Ascending aorta (tissue), 2 donors: Measurements from ENCODE around the gene PTPRG. TPM values are rescaled to one million over a fixed set of nuclear protein-coding genes. Genes with fewer than 3 reads are reported as not detected.

ENCODE experiments used
- DNase-seq, 2 donors: peaks; one replicate each; pipeline ENCODE4 v3.0.0-alpha.2; 2019; ENCODE audit warnings: low spot score in 2 of 2
- H3K27ac ChIP-seq, 2 donors: fragments of 200-600 bp; sonication (generic); one replicate each; pipeline ENCODE4 v1.5.1; 2016 to 2017; ENCODE audit warnings: mild to moderate bottlenecking in 1 of 2
- H3K27me3 ChIP-seq: fragments of 200-600 bp; sonication (generic); one replicate; pipeline ENCODE4 v1.5.1; 2017
- H3K36me3 ChIP-seq, 2 donors: fragments of 200-600 bp; sonication (generic); one replicate each; pipeline ENCODE4 v1.5.1; 2016
- H3K4me1 ChIP-seq, 2 donors: fragments of 200-600 bp; sonication (generic); one replicate each; pipeline ENCODE4 v1.5.1; 2016 to 2017; ENCODE audit warnings: mild to moderate bottlenecking in 1 of 2
- H3K4me3 ChIP-seq, 2 donors: fragments of 200-600 bp; sonication (generic); one replicate each; pipeline ENCODE4 v1.5.1; 2016 to 2017; ENCODE audit warnings: mild to moderate bottlenecking in 1 of 2
- H3K9me3 ChIP-seq, 2 donors: fragments of 200-600 bp; sonication (generic); one replicate each; pipeline ENCODE4 v1.5.1; 2016
- CTCF ChIP-seq, 3 experiments: fragments of 200-600 bp in 2 of 3; fragments of 450-650 bp in 1 of 3; sonication (generic) in 2 of 3; IDR thresholded peaks; one replicate each; pipeline ENCODE4 v1.5.1; 2016 to 2019; ENCODE audit warnings: antibody characterized with exemption in 3 of 3, mild to moderate bottlenecking in 1 of 3, moderate library complexity in 1 of 3
- intact Hi-C: fragments of 100-400 bp; cut with DNase I; formaldehyde crosslinking; loops from one replicate; pipeline ENCODE4 v1.15.1; 2023
- total RNA-seq: library from RNA; depleted of rRNA; stranded (reverse); fragments of >200 nt; gene quantifications from one replicate; pipeline ENCODE4 v1.1.0, GENCODE V29; 2016

PTPRG gene
- total RNA-seq, 1 donor from 2014 or later: 129 TPM

DNA sequence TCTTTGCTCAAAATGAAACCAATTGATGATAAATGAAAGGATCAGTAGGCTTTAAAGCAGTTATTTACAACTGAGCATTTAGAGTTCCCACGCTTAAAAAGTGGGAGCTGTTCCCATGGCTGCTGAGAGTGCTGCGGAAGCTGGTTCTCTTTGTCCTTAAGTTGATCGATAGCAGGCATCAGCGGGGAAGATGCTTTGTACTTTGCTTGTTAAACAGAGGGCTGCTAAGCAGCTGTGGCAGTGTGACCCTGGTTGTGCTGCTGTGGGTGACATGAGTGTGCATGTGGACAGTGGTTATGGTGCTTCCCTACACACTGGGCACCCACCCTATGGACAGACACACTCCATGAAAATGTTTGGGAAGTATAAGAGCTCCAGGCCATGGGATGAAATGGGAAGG lies 96.3 kb downstream of the PTPRG start:
- intact Hi-C loops: loop anchor here (10.0 kb wide), 1 partner anchor 47 kb away; no protein-coding TSS in a partner anchor
- Histone ChIP-seq H3K4me3 (no peak overlapping the region), H3K27ac (no peak overlapping the region), H3K36me3 (no peaks in the 10 kb centered on the region), H3K9me3 (no peaks in the 10 kb centered on the region), H3K4me1 (peaks cover 0 to 6% of the 10 kb centered on the region in 2 donors), H3K27me3 (no peaks in the 10 kb centered on the region)
- DNase-seq: no peak
- TF ChIP-seq CTCF (IDR thresholded peaks at IDR 0.05): no peak

DNA sequence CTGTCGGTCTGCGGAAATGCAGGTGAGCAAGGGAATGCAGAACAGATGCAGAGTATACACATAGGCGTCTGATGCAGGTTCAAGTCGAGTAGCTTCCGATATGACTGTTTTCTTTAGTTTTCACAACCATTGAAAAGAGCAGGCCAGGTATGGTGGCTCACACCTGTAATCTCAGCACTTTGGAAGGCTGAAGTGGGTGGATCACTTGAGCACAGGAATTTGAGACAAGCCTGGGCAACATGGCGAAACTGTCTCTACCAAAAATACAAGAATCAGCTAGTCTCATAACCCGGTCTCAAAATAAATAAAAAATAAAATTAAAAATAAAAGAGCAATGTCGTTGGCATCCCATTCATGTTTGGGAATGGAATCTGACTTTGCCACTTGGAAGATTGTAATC lies 101.5 kb downstream of the PTPRG start:
- no peak for TF ChIP-seq CTCF (IDR thresholded peaks at IDR 0.05)
- Histone ChIP-seq H3K4me1 (peaks cover 0 to 16% of the 10 kb centered on the region in 2 donors), H3K27me3 (no peaks in the 10 kb centered on the region), H3K36me3 (no peaks in the 10 kb centered on the region), H3K4me3 (no peak overlapping the region), H3K27ac (no peak overlapping the region), H3K9me3 (no peaks in the 10 kb centered on the region)
- no peak for DNase-seq
- intact Hi-C loops: no loop called here

- intact Hi-C loops: no loop called here
- H3K27ac ChIP-seq: no peak overlapping the region
- peaks cover 0 to 16% of the 10 kb centered on the region in 2 donors for H3K4me1 ChIP-seq
- H3K27me3 ChIP-seq: no peaks in the 10 kb centered on the region
- H3K9me3 ChIP-seq: no peaks in the 10 kb centered on the region
- no peak for DNase-seq
- no peak for TF ChIP-seq CTCF (IDR thresholded peaks at IDR 0.05)
- H3K4me3 ChIP-seq: no peak overlapping the region
- H3K36me3 ChIP-seq: no peaks in the 10 kb centered on the region
Observed at GRCh38 chr3:61663356-61664104, 102.2 kb downstream of the PTPRG start.

- Histone ChIP-seq H3K4me3 (no peak overlapping the region), H3K36me3 (no peaks in the 10 kb centered on the region), H3K27me3 (no peaks in the 10 kb centered on the region), H3K9me3 (no peaks in the 10 kb centered on the region), H3K27ac (no peak overlapping the region), H3K4me1 (peaks cover 0 to 16% of the 10 kb centered on the region in 2 donors)
- TF ChIP-seq CTCF (IDR thresholded peaks at IDR 0.05): no peak
- intact Hi-C loops: no loop called here
- DNase-seq: no peak
Observed at GRCh38 chr3:61664105-61664482, 102.7 kb downstream of the PTPRG start.

DNA sequence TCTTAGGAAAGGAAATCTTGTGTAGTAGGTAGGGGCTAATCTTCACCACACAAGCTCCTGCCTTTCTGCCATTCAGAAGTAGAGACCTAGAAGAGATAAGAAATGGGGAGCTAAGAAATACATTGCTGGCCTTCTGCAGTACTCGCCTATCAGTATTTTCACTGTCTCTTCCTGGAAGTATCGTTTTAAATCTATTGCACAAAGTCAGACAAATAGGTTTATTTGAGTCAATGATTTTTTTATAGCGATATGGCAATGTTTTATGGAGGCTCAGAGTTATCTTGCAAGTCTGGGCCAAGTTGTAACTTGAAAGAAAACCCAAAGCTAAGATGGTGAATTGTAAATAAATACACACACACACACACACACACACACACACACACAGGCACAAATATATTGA lies 103.8 kb downstream of the PTPRG start:
- DNase-seq: no peak
- H3K9me3 ChIP-seq: no peaks in the 10 kb centered on the region
- no peaks in the 10 kb centered on the region for H3K27me3 ChIP-seq
- H3K4me1 ChIP-seq: peaks cover 0 to 20% of the 10 kb centered on the region in 2 donors
- no peaks in the 10 kb centered on the region for H3K36me3 ChIP-seq
- no peak overlapping the region for H3K27ac ChIP-seq
- intact Hi-C loops: no loop called here
- H3K4me3 ChIP-seq: no peak overlapping the region
- TF ChIP-seq CTCF (IDR thresholded peaks at IDR 0.05): no peak
